RPMI8226 (cell line): ENCODE measurements around the gene MB21D2.

Experiments used
- DNase-seq: peaks from one replicate; pipeline ENCODE4 v3.0.0-alpha.2; 2015

The MB21D2 gene

DNA sequence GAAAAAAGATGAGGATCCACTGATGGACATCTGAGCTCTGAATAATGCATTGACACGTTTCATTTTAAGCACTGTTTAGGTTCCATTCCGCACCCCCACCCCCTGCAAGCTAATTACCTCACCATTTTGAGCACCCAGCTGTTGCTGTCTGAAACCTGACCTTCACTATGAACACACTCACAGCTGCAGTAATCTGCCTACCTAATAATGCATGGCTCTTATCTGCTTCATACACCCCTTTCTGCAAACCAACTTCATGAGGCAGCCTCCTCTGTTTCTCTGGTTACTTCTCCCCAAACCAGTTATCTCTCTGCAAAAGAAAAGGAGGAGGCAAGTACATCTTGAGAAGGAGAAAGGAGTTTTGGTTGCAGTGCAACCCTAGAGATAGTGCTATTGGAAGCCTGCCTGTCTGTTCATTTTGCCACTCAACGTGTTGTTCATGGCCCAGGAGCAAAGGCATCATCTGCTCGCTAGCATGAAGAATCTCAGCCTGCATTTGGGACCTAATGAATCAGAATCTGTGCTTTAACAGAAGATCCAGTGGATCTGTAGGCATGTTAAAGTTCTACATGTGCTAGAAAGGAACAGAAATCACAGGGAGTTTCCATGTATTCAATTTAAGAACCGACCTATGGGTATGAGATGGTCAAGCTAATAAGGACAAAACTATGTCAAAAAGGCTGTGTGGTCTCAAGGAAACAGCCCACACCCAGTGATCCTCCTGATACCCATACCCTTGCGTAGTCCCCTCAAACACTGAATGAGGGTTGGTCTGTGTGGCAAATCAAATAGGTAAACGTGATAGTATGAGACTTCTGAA is 87.2 kb downstream of the MB21D2 start:
- DNase-seq, result no peak

DNA sequence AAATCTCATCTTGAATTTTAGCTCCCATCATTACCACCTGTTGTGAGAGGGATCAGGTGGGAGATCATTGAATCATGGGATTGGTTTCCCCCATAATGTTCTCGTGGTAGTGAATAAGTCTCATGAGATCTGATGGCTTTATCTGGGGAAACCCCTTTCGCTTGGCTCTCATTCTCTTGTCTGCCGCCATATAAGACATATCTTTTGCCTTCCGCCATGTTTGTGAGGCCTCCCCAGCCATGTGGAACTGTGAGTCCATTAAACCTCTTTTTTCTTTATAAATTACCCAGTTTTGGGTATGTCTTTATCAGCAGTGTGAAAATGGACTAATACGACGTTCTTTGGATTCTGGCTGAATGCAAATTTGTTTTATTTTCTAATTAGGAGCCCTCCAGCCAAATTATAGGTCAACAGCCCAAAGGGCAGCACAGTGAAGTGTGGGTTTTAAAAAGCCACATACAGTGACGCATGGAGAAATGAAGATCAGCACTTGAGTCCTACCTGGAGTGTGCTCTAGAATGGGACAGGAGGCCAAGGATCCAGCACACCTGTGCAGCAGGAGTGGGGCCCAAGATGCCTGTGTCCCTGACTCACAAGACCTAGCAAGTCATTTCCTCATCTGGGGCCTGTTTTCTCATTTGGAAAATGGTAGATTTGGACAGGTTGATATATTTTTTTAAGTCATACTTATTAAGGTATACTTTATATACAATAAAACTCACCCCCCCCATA is 89.6 kb downstream of the MB21D2 start:
- no peak for DNase-seq

DNA sequence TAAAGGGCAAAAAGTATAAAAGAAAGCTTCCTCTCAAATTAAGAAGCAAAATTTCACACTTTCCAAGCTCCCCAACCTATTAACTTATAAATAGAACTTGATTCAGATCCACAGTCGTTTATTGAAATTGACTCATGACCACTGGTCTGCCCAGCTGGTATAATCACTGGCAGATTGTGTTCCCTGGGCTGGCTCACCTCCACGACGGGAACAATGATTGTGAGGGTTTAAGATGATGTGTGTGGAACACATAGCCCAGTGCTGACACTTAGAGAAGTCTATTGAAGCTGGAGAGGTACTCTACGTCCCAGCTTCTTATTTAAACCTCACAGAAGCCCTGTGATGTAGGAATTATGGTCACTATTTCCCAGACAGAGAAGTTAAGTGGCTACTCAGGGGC is 90.4 kb downstream of the MB21D2 start:
- DNase-seq, result no peak

DNA sequence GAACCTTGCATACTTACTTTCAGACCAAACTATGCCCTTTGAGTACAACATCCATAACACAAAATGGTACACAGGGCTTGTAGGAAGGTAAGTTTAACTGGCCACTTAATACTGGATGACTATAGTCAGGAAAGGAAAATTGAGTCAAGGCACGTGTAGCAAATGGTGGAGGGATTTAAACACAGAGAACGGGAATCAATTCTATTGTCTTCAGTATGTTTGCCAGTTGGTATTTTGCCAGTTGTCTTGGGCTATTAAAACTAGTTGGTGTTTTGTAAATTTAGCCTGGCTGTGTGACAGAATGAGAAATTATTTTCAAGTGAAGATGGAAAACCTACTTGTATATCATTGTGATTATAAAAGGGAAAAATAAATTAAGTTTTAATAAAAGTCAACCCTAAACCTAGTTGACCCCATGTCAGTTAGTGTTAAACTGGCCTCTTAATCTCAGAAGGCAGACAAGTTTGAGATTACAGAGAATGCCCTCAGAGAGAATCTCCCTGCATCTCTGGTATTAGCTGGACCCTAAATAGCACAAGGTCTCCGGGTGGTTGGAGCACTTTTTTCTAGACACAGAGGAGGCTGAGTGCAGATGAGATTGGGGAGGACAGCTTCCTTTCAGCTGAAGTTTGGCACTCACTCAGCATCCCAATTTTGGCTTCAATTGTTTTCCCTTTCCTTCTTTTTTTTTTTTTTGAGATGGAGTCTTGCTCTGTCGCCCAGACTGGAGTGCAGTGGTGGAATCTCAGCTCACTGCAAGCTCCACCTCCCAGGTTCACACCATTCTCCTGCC is 91.2 kb downstream of the MB21D2 start:
- DNase-seq, result no peak

DNA sequence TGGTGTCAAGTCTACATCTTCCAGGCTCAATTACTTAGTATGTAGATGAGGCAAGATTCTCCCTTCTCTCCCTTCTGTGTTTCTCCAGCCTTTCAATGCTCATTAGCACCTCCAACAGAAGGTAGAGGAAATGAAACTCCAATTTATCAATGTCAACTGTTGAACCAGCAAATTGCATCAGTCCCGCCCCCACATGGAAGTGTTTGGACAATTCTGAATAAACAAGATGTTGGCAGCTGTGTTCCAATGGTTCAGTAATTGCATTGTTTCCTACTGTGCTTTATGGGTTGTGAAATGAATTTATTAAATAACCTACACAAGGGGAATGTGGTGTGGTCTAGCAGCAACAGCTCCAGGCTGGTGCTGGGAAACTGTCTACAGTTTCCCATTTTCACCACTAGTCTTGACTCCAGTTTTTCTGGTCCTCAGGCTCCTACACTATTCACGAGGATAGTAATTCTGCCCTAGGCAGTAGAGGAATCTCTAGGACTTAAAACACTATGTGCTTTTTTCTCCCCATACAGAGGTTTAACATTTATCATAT is 91.9 kb downstream of the MB21D2 start:
- peak; percentile 48 for DNase-seq

DNA sequence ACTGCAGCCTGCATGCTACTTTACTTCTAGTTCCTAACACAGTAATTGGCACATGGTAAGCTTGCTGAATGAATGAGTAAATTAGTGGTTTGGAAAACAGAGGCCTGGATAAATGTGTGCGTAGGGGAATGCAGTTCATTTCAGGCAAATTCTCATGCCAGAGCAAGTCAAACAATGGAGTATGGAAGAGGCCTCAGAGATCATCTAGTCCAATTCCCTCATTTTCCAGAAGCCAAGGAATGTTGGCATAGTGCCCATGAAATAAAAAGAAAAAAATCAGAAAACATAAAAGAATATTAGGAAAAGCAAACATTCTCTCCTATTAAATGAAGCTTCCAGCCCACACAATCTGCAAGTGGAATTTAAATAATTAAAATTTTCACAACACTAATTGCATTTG is 92.4 kb downstream of the MB21D2 start:
- no peak for DNase-seq

DNA sequence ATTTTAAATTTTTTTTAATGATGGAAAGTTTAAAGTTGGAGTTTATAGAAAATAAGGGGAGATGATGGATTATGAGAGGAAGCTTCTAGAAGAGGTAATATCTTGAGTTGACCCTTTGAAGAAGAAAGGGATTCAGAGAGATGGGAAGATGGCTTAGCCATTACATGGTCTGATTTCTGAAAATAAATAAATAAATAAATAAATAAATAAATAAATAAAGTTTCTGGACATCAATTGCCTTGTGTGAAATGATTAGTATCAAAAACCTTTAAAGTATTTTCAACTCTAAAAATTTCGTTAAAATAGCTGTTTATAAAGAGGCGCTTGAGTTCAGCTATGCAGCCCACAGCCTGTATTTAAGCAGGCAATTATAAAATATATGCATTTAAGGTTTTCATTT is 93.3 kb downstream of the MB21D2 start:
- no peak for DNase-seq

DNA sequence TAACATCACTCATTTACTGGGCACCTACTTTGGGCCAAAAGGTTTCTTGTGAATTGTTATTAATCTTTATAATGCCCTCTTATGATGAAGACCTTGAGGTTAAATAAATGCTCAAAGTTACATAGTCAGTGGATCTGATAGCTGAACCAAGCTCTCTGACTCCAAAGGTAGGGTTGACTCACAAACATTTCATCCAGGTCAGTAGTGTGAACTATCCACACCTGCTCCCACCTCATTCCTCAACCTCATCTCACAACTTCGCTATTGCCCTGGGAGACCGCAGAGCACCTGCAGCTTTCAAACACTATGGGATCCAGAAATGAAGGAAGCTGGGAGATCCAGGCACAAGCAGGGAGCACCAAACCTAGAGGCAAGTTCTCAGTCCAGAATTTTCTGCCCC is 96.5 kb downstream of the MB21D2 start:
- DNase-seq, result no peak

DNA sequence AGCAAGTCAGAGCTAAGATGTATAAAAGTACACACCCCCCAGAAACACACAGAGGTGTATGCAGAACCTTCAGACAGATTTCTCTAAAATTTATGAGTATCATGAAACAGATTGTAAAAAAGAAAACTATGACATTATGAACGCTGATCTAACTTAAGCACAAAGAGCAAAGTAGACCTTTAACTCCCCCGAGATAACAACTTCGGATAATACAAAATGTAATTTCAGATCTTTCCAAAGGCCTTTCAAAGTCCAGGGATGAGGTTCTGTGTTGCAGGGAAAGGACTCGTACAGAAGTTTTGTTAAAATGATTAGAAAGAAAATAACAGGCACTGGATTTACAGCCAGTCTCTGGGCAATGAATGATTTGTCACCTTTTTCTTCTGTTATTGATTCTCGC is 97.5 kb downstream of the MB21D2 start:
- no peak for DNase-seq

DNA sequence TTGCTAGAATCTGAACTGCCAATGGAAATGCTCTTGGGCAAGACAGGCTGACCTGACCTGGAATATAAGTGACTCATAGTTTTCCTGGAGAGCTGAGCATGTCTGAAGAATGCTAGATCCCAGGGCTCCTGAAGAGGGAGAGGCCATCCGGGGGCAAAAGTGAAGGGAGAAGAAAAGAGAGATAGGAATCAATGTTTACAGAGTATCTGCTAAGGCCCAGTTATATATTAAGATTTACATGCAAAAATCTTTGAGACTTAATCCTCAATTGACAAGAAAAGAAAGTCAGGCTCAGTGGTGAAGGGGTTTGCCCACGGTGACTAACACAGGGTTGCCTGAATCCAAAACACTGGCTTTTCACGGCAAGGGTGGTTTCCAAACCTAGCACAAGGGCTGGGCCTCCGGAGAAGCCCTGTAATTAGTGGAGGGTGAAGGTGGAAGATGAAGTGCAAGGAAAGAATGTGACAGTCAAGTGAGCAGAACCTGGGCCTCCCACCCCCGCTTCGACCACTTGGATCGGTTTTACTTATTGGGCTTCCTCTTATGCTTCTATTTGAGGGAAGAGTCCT is 98.6 kb downstream of the MB21D2 start:
- no peak for DNase-seq

DNA sequence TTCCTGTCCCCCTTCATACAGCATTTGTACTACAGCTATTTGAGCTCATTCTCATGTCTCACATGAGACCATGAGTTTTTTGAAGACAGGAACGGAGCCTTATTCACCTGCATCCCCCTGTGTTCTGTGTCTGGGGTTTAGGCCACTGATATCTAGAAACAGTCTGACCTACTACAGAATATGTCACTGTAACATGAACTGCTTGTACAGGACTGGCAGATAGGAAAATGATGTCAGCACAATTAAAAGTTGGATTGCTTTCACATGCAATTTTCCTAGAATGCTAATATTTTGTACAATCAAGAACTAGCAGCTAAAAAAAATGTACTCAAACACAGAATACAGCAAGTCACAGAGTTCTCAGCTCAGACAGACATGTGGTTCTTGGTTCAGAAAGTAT is 99.5 kb downstream of the MB21D2 start:
- no peak for DNase-seq

DNA sequence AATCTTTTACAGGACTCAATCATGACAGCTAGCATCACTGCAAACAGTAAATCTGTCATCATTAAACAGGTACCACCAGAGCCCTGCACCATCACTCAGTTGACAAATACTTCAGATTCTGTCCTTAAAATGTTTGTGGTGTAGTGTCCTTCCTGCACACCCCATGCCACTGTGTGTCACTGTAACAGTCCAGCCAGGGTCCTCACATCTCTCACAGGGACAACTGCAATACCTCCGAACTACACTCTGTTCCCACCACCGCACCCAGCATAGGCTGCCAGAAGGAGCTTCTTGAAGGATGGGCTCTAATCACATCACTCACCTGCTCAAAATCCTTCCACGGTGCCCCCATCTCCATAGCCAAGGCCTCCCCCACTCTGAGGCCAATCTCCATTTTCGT is 100.2 kb downstream of the MB21D2 start:
- DNase-seq, result no peak

DNA sequence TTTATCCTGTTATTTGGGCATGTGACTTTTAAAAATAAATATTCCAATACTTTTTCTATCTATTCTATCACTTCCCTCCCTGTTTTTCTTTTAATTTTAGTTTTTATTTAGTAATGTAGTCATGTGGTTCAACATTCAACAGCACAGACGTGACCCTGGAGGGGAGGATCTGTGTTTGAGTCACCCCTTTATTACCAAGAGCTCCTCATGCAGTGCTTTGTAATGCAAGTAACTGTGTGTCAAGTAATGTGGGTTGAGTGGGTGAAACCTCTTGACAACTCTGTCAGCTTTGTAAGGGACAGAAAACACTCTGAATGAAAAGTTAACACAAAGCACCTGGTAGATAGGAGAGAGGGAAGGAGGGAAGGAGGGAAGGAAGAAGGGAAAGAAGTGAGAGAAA is 100.6 kb downstream of the MB21D2 start:
- no peak for DNase-seq

DNA sequence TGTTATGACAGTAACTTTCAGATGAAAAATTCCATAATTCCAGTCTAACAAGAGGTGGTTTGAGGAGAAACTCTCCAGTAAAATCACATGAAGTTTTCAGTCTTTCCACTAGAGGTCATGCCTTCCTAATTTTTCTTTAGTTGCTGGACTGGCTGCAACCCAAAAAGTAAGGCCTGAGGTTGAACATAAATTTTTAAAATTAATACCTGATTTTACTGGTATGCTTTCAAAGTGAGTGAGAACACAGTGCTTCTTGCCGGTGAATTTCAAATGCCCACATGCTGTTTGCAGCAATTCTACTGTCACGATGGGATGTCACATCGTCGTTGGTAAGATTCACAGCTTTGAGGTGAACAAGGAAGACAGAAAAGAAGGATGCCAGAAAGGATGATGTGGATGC is 101.3 kb downstream of the MB21D2 start:
- DNase-seq, result peak; percentile 46

DNA sequence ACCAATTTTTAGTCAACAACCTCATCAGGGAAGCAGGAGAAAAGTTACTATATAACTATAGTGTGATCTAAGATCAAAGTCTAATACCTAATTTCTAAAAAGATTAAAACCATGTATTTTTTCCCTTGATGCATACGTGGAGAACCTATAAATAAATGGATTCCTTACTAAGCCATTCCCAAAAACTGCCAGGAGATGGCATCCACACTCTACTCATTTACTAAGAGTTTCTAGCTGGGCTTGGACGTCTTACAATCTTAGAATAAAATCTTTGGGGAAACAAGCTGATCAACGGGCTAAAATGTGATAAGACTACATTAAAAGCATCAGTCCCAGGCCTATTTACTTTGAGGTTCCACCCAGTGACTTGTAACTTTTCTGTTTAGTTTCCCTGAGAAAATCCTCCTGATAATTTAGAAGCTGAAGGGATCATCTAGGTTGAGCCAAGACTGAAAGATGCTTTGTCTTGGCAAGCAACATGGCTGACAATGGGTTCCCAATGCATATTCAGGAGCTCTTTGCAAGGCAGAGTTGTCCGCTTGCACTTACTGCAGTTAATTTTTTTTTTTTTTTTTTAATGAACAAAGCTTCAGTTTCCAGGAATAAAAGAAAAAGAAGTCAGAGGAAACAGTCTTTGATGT is 104.8 kb downstream of the MB21D2 start:
- DNase-seq, result peak; percentile 19

DNA sequence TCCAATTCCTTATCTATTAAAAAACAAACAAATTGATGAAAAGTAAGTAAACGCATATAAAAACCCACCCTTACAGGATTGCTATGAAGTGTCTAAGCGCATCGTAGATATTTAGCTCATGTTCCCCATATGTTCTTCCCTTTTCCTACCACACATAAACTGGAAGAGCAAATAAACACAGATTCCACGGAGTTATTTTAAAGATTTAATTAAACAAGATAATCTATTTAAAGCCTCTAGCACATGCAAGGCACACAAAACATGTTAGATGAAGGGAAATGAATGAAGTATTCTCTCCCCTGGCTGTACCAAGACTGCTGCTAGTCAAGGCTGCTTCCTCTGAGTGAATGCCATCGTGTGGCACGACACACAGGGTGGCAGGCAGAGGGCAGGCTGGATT is 111.9 kb downstream of the MB21D2 start:
- DNase-seq, result no peak

DNA sequence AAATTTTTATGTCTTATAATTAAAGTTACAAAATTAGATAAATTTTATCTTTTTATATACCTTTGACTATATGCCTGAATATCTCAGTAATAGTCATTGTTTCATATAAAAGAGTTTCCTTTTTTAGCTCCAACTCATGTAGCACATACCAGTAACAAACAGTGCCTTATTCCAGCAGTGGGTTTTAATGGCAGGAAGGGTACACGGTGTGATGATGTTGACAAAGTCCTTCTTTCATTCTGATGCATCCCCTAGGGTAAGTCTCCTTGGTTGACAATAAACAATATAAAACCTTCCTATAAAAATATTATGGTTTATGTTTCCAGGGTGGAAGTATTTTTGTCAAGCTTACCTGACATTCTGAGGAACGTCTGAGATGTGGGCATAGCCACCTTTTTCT is 113.2 kb downstream of the MB21D2 start:
- DNase-seq, result no peak

DNA sequence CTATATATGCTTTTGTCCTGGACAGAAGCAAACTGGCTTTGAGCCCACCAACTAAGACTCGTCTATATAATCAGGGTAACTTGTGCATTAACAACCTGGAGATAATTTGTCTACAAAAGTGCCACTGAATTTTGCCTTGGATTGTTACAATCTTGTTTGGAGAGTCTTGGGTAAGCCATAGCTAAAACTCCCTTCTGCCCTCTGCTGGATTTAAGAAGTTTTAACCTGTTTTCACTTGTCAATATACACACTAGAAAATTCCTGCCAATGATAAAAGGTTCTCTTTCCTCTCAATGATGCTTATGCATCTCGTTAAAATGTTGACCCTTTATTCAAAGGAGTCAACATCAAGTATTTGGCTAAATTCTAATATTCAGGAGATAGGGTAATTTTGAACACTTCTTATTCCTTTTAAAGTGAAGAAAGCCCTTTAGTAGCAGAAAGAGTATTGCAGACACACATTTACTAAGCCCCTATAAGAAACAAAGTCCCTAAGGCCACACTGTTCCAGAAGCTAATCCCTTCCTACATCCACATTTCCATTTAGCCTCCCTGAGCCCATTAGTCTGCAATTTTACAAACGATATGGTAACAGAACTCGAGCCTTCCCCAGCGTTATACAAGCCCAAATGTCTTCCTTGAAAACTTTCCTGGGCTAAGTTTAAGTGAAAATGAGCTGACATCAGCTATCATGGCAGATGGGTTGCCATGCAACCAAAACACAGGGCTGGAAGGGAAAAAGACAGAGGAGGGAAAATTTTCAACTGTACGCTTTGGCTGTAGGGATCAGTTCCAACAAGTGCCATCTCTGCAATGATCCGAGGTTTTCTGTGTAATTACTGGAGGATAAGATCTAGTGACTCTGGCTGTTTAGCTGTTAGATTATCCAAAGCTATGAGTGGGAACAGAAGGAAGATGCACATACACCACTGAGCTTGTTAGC is 114.4 kb downstream of the MB21D2 start:
- peak; percentile 42 for DNase-seq

DNA sequence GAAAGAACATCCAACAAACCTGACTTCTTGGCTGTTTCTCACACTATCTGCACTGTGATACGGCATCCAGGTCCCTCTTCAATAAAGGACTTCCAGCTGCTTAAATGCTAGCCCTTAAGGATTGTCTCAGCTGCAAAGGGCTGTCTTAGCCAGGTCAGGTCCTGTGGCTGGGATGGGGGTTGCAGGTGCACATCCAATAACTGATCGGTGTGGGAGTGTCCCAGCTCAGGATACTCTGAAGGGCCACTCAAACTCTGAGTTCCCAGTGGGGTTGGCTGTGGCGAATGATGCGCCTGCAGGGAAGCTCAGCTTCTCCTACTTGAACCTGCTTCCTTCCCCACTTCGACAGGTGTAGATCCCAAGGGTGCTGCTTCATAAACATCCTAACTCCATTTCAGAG is 115.7 kb downstream of the MB21D2 start:
- no peak for DNase-seq

DNA sequence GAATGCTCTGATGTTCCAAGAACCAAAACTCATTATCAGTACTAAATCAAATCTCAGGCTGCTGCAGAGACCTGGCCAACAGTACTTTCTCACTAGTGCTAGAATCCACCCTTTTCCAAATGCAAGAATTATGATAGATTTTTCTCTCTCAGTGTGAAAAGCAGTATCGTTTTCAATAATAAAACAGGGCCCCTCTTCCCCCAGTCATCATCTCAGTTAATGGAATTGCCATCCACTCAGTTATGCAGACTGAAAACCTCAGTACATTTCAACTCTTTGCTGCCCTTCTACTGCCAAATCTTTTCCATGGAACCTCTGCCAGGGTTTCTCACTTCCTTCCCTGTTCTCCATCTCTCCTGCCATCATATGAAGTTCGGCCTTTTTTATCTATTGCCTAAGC is 117.9 kb downstream of the MB21D2 start:
- no peak for DNase-seq

DNA sequence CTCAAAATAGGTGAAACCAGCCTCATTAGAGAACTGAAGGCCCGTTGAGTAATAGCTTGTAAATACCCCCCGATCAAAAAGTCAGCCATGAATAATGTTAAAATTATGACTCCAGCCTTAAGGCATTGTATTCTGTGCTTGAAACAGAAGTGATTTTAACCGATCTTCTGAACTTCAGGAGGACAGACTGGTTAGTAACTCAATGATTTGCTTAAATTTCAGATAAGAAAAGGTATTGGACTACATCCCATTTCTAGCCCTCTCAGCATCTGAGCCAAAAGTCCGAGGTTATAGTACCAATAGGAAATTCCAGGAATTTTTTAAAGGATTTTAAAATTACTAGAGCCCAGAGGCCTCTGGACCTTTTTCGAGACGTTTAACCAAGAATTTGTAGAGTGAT is 122.6 kb downstream of the MB21D2 start:
- no peak for DNase-seq
